ENCODE results near the gene BABAM2. TPM values are rescaled to one million over a fixed set of nuclear protein-coding genes. Genes with fewer than 3 reads are reported as not detected.

The BABAM2 gene
- total RNA-seq, 1 experiment from 2014 or later = 16.3 TPM

GRCh38 chr2:27889774-27890145 lies 769 bp upstream of the BABAM2 start:
- BruUV-seq (replicated peaks) = no TSS peak
- intact Hi-C loops (cut with micrococcal nuclease) = loop anchor here (1.0 to 10.0 kb wide), 3 partner anchors 66 to 505 kb away; partner anchors contain the start of gene MRPL33
- Histone ChIP-seq H3K79me2 (ENCODE audit: low read length) (peaks cover 33% of the 10 kb centered on the region), H3K9me3 (ENCODE audit: low read length) (no peaks in the 10 kb centered on the region), H3K27ac (ENCODE audit: low read length) (peak overlapping the region; percentile 79), H3K4me3 (ENCODE audit: low read length) (peak overlapping the region; percentile 88), H3K4me1 (ENCODE audit: insufficient read depth, low read length) (peaks cover 27% of the 10 kb centered on the region), H4K20me1 (ENCODE audit: low read length) (no peaks in the 10 kb centered on the region), H3K4me2 (ENCODE audit: low read length) (peak overlapping the region; percentile 89), H3K27me3 (ENCODE audit: low read length) (no peaks in the 10 kb centered on the region), H3K9ac (ENCODE audit: low read length) (peak overlapping the region; percentile 85), H3K9me2 (replicated peaks; ENCODE audit: low read length) (no peaks in the 10 kb centered on the region), H3K36me3 (ENCODE audit: low read depth, low read length) (no peaks in the 10 kb centered on the region), H2AFZ (ENCODE audit: low read length) (peak overlapping the region; percentile 98), H3F3A (ENCODE audit: low read length, unreplicated experiment) (no peaks in the 10 kb centered on the region)
- ATAC-seq = peak; percentile 4
- DNase-seq = no peak
- ChIA-PET CTCF (no interaction called here), POLR2A (ENCODE audit: unreplicated experiment) (interaction anchor here (0.5 to 0.6 kb wide), 2 partner anchors 101 to 360 kb away, joined by 4 to 5 read pairs; no protein-coding TSS in a partner anchor)
- TF ChIP-seq CTCF (conservative IDR thresholded peaks at IDR 0.05; ENCODE audit: low read depth, low read length) (no peak), EZH2phosphoT487 (IDR thresholded peaks at IDR 0.05; ENCODE audit: borderline replicate concordance, low read length) (no peak), EZH2 (IDR thresholded peaks at IDR 0.05; ENCODE audit: low read length, unreplicated experiment) (no peak)

- H3K9me3 ChIP-seq (ENCODE audit: low read length) = no peaks in the 10 kb centered on the region
- H4K20me1 ChIP-seq (ENCODE audit: low read length) = no peaks in the 10 kb centered on the region
- DNase-seq = peak; percentile 46
- H3K4me3 ChIP-seq (ENCODE audit: low read length) = peak overlapping the region; percentile 88
- H3F3A ChIP-seq (ENCODE audit: low read length, unreplicated experiment) = no peaks in the 10 kb centered on the region
- ChIA-PET POLR2A (ENCODE audit: unreplicated experiment) (no interaction called here), CTCF (no interaction called here)
- peak overlapping the region; percentile 98 for H2AFZ ChIP-seq (ENCODE audit: low read length)
- peak overlapping the region; percentile 89 for H3K4me2 ChIP-seq (ENCODE audit: low read length)
- peaks cover 21% of the 10 kb centered on the region for H3K4me1 ChIP-seq (ENCODE audit: insufficient read depth, low read length)
- H3K27ac ChIP-seq (ENCODE audit: low read length) = peak overlapping the region; percentile 79
- H3K36me3 ChIP-seq (ENCODE audit: low read depth, low read length) = no peaks in the 10 kb centered on the region
- H3K9ac ChIP-seq (ENCODE audit: low read length) = peak overlapping the region; percentile 85
- BruUV-seq (replicated peaks) = TSS peak; percentile 80
- H3K27me3 ChIP-seq (ENCODE audit: low read length) = no peaks in the 10 kb centered on the region
- intact Hi-C loops (cut with micrococcal nuclease) = loop anchor here (1.0 to 10.0 kb wide), 3 partner anchors 64 to 504 kb away; partner anchors contain the start of gene MRPL33
- H3K79me2 ChIP-seq (ENCODE audit: low read length) = peaks cover 33% of the 10 kb centered on the region
- peak; percentile 25 for ATAC-seq
- H3K9me2 ChIP-seq (replicated peaks; ENCODE audit: low read length) = no peaks in the 10 kb centered on the region
- no peak for TF ChIP-seq EZH2 (IDR thresholded peaks at IDR 0.05; ENCODE audit: low read length, unreplicated experiment)
Measured at GRCh38 chr2:27890924-27891672, 569 bp downstream of the BABAM2 start.

- Histone ChIP-seq H3K9ac (ENCODE audit: low read length) (peak overlapping the region; percentile 85), H3K4me3 (ENCODE audit: low read length) (peak overlapping the region; percentile 88), H3F3A (ENCODE audit: low read length, unreplicated experiment) (no peaks in the 10 kb centered on the region), H3K9me2 (replicated peaks; ENCODE audit: low read length) (no peaks in the 10 kb centered on the region), H3K9me3 (ENCODE audit: low read length) (no peaks in the 10 kb centered on the region), H3K27ac (ENCODE audit: low read length) (peak overlapping the region; percentile 79), H4K20me1 (ENCODE audit: low read length) (no peaks in the 10 kb centered on the region), H3K79me2 (ENCODE audit: low read length) (peaks cover 33% of the 10 kb centered on the region), H3K27me3 (ENCODE audit: low read length) (no peaks in the 10 kb centered on the region), H2AFZ (ENCODE audit: low read length) (no peak overlapping the region), H3K36me3 (ENCODE audit: low read depth, low read length) (peaks cover 4% of the 10 kb centered on the region), H3K4me2 (ENCODE audit: low read length) (peak overlapping the region; percentile 89), H3K4me1 (ENCODE audit: insufficient read depth, low read length) (peaks cover 21% of the 10 kb centered on the region)
- no TSS peak for BruUV-seq (replicated peaks)
- ChIA-PET CTCF (no interaction called here), POLR2A (ENCODE audit: unreplicated experiment) (no interaction called here)
- DNase-seq (peak; percentile 27), ATAC-seq (no peak)
- no peak for TF ChIP-seq EZH2 (IDR thresholded peaks at IDR 0.05; ENCODE audit: low read length, unreplicated experiment)
- TF ChIP-seq EZH2phosphoT487 (IDR thresholded peaks at IDR 0.05; ENCODE audit: borderline replicate concordance, low read length) = no peak
- no peak for TF ChIP-seq CTCF (conservative IDR thresholded peaks at IDR 0.05; ENCODE audit: low read depth, low read length)
- intact Hi-C loops (cut with micrococcal nuclease) = loop anchor here (2.0 to 10.0 kb wide), 2 partner anchors 117 to 503 kb away; partner anchors contain the start of gene MRPL33
Measured at GRCh38 chr2:27891673-27892105, 1.2 kb downstream of the BABAM2 start.

Measured in PC-3 (cell line).